Spleen (tissue), 11 donors: ENCODE data around the gene ARF1. TPM values are rescaled to one million over a fixed set of nuclear protein-coding genes. Genes with fewer than 3 reads are reported as not detected.
A peak's percentile ranks its signal among the peaks of the same experiment; 100 is the strongest.

Experiments used
- DNase-seq: peaks from one replicate; pipeline ENCODE4 v3.0.0-alpha.2; 2020
- H3K27ac ChIP-seq, 8 donors: fragments of 200-600 bp; sonication (generic) in 7 of 8; 1 replicate in 4 of 8; 2 replicates in 4 of 8; pipeline versions ENCODE4 v1.5.0 to v1.8.0; 2016 to 2021; ENCODE audit warnings: inconsistent platforms in 4 of 8, mild to moderate bottlenecking in 4 of 8, moderate library complexity in 1 of 8
- H3K27me3 ChIP-seq, 7 donors: fragments of 200-600 bp; sonication (generic) in 6 of 7; replicated peaks in 1 of 7; 1 replicate in 4 of 7; 2 replicates in 3 of 7; pipeline versions ENCODE4 v1.5.0 to v1.8.0; 2016 to 2021; ENCODE audit warnings: inconsistent platforms in 3 of 7, mild to moderate bottlenecking in 1 of 7
- H3K36me3 ChIP-seq, 6 donors: fragments of 200-600 bp; sonication (generic) in 5 of 6; 1 replicate in 4 of 6; 2 replicates in 2 of 6; pipeline versions ENCODE4 v1.5.0 to v1.8.0; 2016 to 2021; ENCODE audit warnings: inconsistent platforms in 2 of 6
- H3K4me1 ChIP-seq, 6 donors: fragments of 200-600 bp; sonication (generic) in 5 of 6; 1 replicate in 3 of 6; 2 replicates in 3 of 6; pipeline versions ENCODE4 v1.5.0 to v1.8.0; 2016 to 2021; ENCODE audit warnings: inconsistent platforms in 3 of 6
- H3K4me3 ChIP-seq, 8 donors: fragments of 200-600 bp; sonication (generic) in 7 of 8; 1 replicate in 4 of 8; 2 replicates in 4 of 8; pipeline versions ENCODE4 v1.5.0 to v1.8.0; 2016 to 2021; ENCODE audit warnings: inconsistent platforms in 4 of 8, mild to moderate bottlenecking in 4 of 8, moderate library complexity in 2 of 8
- H3K9me3 ChIP-seq, 8 donors: fragments of 200-600 bp; sonication (generic) in 7 of 8; 1 replicate in 4 of 8; 2 replicates in 4 of 8; pipeline versions ENCODE4 v1.5.0 to v1.8.0; 2016 to 2021; ENCODE audit warnings: inconsistent platforms in 4 of 8
- CTCF ChIP-seq, 11 experiments: fragments of 200-600 bp in 7 of 11; fragments of 450-650 bp in 4 of 11; sonication (generic) in 4 of 11; IDR thresholded peaks in 8 of 11; conservative IDR thresholded peaks in 3 of 11; 1 replicate in 7 of 11; 2 replicates in 4 of 11; pipeline versions ENCODE4 v1.4.0 to v1.8.0; 2016 to 2021; ENCODE audit warnings: antibody characterized with exemption in 11 of 11, inconsistent platforms in 4 of 11, mild to moderate bottlenecking in 1 of 11
- POLR2A ChIP-seq, 3 donors: fragments of 450-650 bp; IDR thresholded peaks; one replicate each; pipeline ENCODE4 v1.5.1; 2017; ENCODE audit warnings: antibody characterized with exemption in 3 of 3, mild to moderate bottlenecking in 1 of 3
- POLR2AphosphoS5 ChIP-seq, 3 donors: sonication (generic); formaldehyde crosslinking; IDR thresholded peaks; one replicate each; pipeline ENCODE4 v1.5.1; 2017; ENCODE audit warnings: antibody characterized with exemption in 3 of 3
- WGBS, 5 donors: extraction: QIAGEN DNeasy Blood & Tissue Kit in 3 of 5; methylation state at CpG; one replicate each; pipeline versions ENCODE4 v1.1.5 to v1.1.7; 2013 to 2018; 5-methylcytosine and 5-hydroxymethylcytosine counted together
- intact Hi-C: fragments of 100-400 bp; cut with DNase I; formaldehyde crosslinking; loops from one replicate; pipeline ENCODE4 v1.15.0; 2023; ENCODE audit warnings: low total_unique reads
- polyA plus RNA-seq, 3 donors: library from polyadenylated mRNA; stranded (reverse); fragments of 200-250 nt; gene quantifications; one replicate each; pipeline ENCODE4 v1.2.1, GENCODE V29; 2013
- total RNA-seq, 7 donors: library from RNA; depleted of rRNA in 3 of 7; stranded (reverse); fragments of >200 nt in 3 of 7; fragmentation: NEBNext Ultra II Directional in 4 of 7; extraction: Animal tissue kit (Norgen Biotek cat#: 25700) in 4 of 7; gene quantifications; one replicate each; pipeline versions ENCODE4 v1.1.0 to v1.2.1, GENCODE V29; 2016 to 2021
- donor health status: healthy with polysubstance abuse.
- donor health status: DM: no; HTN: no; CAD: no; lungs with moderate emphysema.
- donor health status: DM: no; HTN: no; CAD: no.
- donor health status: Bipolar disorder and iron deficiency.
- donor health status: healthy.
- donor health status: DM: no; HTN: no; CAD: no.
- donor health status: DM: yes; HTN: yes; CAD: no.

ARF1 gene
- total and polyA plus RNA-seq, 10 donors: 150 to 387 (median 324) TPM

GRCh38 chr1:228095161-228095560, 12.7 kb downstream of the ARF1 start:
- Histone ChIP-seq H3K4me3 (no peak overlapping the region), H3K36me3 (peaks cover 0 to 95% (median 41%) of the 10 kb centered on the region in 6 donors), H3K9me3 (peaks cover 0 to 18% (median 15%) of the 10 kb centered on the region in 8 donors), H3K27me3 (no peaks in the 10 kb centered on the region), H3K4me1 (peaks cover 29 to 96% (median 66%) of the 10 kb centered on the region in 6 donors), H3K27ac (no peak overlapping the region)
- intact Hi-C loops: no loop called here
- TF ChIP-seq POLR2A (IDR thresholded peaks at IDR 0.05) (no peak), CTCF (IDR thresholded peaks at IDR 0.05 in 8 of 11, conservative IDR thresholded peaks at IDR 0.05 in 3 of 11) (no peak), POLR2AphosphoS5 (IDR thresholded peaks at IDR 0.05) (no peak)
- DNase-seq: peak; percentile 25
- WGBS, 5 donors: 96 to 99% (median 98%) methylated on average over 4 of the region's 4 CpGs

GRCh38 chr1:228095938-228096337, 13.4 kb downstream of the ARF1 start:
- Histone ChIP-seq H3K27me3 (no peaks in the 10 kb centered on the region), H3K4me1 (peaks cover 21 to 96% (median 61%) of the 10 kb centered on the region in 6 donors), H3K36me3 (peaks cover 0 to 95% (median 46%) of the 10 kb centered on the region in 6 donors), H3K4me3 (no peak overlapping the region), H3K9me3 (peaks cover 0 to 18% (median 15%) of the 10 kb centered on the region in 8 donors), H3K27ac (peak overlapping the region in 1 of 8 donors; percentile 42)
- intact Hi-C loops: no loop called here
- DNase-seq: peak; percentile 54
- TF ChIP-seq POLR2AphosphoS5 (IDR thresholded peaks at IDR 0.05) (no peak), CTCF (IDR thresholded peaks at IDR 0.05 in 8 of 11, conservative IDR thresholded peaks at IDR 0.05 in 3 of 11) (no peak), POLR2A (IDR thresholded peaks at IDR 0.05) (no peak)
- WGBS, 5 donors: 81 to 96% (median 91%) methylated on average over 4 to 8 of the region's 8 CpGs

DNA sequence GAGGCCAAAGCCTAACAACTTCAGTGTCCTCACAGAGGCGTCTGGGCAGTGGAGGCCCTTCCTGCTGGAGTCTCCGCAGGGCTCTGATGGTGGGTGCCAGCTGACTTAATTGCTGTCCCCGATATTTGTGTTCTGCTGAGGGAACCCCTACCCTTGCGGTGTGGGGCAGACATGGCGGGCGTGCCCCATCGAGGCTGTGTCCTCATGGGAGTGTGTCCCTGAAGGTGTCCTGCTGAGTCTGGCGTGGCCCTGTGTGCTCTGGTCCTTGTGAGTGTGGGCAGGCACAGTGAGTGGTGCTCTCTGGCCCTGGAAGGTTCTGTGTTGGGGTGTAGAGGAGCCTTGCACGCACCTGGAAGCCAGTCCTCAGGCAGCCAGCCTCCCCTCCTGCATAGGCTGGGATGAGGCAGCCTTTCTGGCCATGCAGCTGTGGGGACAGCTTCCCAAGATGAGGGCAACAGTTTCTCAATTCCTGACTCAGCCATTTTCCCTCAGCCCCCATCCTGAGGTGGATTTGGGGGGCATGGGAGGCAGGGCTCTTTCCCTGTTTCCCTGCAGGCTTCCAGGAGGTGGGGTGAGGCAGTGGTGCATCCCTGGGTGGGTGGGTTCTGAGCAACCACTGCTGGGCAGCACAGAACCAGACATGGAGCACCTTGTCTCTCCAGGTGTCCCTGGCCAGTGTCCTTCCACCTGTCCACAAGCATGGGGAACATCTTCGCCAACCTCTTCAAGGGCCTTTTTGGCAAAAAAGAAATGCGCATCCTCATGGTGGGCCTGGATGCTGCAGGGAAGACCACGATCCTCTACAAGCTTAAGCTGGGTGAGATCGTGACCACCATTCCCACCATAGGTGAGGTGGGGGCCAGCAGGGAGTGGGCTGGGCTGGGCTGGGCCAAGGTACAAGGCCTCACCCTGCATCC, 14.2 kb downstream of the ARF1 start:
- H3K4me1 ChIP-seq: peaks cover 16 to 96% (median 61%) of the 10 kb centered on the region in 6 donors
- peak overlapping the region in 2 of 8 donors; percentile 4 to 42 for H3K27ac ChIP-seq
- peaks cover 0 to 18% (median 15%) of the 10 kb centered on the region in 8 donors for H3K9me3 ChIP-seq
- peaks cover 0 to 94% (median 46%) of the 10 kb centered on the region in 6 donors for H3K36me3 ChIP-seq
- no peak for DNase-seq
- H3K4me3 ChIP-seq: no peak overlapping the region
- WGBS, 5 donors: 92 to 97% (median 94%) methylated on average over 6 to 13 of the region's 13 CpGs
- TF ChIP-seq POLR2A (IDR thresholded peaks at IDR 0.05) (no peak), CTCF (IDR thresholded peaks at IDR 0.05 in 8 of 11, conservative IDR thresholded peaks at IDR 0.05 in 3 of 11) (no peak), POLR2AphosphoS5 (IDR thresholded peaks at IDR 0.05) (peak; percentile 12 to 57 (median 51))
- intact Hi-C loops: no loop called here
- H3K27me3 ChIP-seq: no peaks in the 10 kb centered on the region
